COLO668 (cell line): ENCODE results near the gene OPN1SW.

Source experiments
- DNase-seq: peaks from one replicate; lab custom pipeline; 2025; ENCODE audit not compliant: unreplicated experiment; lab: John Stamatoyannopoulos, UW

The OPN1SW gene, protein sequence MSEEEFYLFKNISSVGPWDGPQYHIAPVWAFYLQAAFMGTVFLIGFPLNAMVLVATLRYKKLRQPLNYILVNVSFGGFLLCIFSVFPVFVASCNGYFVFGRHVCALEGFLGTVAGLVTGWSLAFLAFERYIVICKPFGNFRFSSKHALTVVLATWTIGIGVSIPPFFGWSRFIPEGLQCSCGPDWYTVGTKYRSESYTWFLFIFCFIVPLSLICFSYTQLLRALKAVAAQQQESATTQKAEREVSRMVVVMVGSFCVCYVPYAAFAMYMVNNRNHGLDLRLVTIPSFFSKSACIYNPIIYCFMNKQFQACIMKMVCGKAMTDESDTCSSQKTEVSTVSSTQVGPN

DNA sequence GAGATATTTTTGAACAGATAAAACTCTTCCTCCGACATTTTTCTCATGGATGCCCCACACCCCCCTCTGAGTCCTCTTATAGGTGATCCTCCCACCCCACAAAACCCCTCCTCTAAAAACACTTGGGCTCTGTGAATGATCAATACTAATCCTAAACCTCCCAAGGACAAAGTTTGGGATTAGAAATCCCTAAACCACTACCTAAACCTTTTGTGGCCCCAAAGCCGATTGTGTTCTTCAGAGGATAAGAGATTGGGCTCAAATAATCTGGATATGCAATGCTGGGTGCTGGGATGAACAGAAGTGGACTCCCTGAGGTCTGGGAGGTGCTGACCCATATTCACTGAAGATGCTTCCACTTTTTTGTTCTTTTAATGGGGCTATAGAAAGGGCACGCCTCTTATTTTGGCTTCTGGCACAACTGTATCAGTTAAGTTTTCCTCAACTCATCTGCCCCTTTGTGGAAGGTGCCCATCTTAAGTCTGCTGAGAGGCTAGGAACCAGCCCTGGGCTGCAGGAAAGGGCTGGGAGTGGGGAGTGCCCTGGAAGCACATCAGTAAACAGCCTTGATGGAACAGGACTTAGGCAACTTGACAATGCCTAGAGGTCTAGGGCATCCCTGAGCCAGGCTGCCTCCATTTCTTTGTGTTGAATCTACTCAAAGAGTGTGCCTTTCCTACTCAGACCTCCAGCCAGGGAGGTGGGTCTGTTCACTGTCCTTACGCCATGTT is at the start of gene OPN1SW:
Gene OPN1SW (minus strand): TSS at position 51 of the 731 bp plus-strand sequence. CDS start 13 bp downstream, at position 38.
- DNase-seq, result no peak

DNA sequence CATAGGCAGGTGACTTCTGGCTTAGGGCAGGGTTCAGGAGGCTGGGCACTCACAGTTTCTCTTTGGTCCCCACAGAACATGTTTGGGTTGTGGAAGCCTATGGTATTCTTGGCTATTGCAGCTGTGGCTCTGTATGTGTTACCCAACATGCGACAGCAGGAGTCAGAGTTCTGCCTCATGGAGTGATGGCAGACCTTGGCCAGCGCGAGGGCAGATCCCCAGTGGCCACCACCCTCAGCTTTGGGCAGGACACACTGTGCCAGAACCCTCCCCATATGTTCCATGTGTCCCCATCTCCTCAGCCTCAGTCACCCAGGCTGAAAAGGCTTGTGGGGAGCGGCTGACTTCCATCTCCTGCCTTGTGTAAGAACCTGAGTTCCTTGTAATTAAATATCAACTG is 46.1 kb upstream of the OPN1SW start:
- DNase-seq, result no peak

DNA sequence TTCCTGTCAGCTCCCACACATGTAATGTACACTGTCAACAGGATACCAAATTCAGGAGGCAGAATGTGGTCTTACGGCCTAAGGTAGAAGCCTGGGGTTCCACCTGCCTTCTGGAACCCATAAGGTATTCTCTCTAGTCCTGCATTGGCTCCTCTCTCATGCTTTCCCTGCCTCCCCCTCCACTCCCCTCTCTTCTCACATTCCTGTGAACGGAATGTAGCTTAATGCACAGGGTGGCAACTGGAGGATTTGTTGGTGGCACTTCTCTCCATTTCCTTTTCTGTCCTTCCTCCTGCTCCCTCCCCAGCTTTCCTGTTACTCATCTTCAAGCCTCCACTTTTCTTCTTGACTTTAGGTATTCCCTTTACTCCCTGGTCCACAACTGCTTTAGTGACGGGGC is 43.1 kb upstream of the OPN1SW start:
- DNase-seq, result no peak

DNA sequence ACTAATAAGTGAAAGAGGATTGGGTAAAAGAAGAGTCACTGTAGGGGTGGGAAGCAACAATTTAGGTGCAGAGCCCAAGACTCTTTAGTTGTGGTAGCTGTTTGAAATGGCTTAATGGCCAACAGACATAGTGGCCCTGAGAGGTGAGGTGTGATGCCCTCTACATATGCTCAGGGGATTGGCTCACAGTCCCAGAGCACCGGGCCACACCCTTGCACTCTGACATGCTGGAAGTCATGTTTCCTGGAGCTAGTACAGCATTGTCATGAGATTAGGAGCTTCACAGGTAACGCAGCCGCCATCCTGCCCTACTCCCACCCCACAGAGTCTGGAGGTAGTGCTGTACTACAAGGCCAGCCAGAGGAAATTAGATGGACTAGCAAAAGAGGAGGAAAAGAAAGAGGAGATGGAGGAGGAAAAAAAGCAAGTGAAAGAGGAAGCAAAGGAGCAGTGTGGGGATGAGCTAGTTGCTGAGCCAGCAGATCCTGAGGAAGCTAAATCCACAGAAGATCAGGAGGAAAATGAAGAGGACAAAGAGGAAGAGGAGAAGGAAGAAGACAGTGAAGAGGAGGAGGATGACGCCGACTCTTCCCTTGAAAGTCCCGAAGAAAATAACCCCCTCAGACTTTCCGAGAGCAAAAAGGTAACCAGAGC is 39.8 kb upstream of the OPN1SW start:
- DNase-seq, result no peak

DNA sequence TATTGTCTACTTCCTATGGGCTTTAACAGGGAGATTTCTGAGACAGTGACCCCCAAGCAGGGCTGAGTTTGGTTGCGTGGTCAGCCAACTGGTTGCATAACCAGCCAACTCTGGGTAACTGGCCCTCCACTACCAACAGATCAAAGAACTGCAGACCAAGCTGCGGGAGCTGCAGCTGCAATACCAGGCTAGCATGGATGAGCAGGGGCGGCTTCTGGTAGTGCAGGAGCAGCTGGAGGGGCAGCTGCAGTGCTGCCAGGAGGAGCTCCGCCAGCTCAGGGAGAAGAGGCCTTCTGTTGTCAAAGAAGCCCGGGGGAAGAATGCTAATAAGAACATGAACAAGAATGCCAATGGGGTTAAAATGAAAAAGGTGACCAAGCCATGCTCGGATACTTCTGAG is 38.9 kb upstream of the OPN1SW start:
- DNase-seq, result no peak

DNA sequence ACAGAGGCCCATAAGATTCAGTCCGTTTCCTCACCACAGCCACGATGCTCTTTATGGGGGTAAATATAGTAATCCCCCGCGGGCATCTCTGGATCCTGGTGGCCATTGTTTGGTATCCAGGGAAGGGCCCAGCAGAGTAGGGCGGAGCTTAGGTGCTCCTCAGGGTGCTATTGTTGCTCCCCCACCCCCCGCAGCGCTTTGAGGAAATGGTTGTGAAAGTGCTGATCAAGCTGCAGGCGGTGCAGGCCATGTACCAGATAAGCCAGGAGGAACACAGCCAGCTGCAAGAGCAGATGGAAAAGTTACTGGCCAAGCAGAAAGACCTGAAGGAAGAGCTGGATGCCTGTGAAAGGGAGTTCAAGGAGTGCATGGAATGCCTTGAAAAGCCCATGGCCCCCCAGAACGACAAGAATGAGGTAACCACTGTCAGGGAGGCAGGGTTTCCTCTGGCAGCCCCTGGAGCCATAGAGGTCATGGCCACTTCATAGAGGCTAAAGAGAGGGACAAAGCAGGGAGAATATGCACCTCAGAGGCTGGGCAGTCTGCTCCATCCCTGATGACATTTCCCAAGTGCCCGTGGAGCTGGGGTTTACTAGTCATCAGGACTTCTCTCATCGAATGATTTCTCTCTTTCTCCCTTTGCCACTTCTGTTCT is 37.0 kb upstream of the OPN1SW start:
- DNase-seq, result peak; percentile 96

DNA sequence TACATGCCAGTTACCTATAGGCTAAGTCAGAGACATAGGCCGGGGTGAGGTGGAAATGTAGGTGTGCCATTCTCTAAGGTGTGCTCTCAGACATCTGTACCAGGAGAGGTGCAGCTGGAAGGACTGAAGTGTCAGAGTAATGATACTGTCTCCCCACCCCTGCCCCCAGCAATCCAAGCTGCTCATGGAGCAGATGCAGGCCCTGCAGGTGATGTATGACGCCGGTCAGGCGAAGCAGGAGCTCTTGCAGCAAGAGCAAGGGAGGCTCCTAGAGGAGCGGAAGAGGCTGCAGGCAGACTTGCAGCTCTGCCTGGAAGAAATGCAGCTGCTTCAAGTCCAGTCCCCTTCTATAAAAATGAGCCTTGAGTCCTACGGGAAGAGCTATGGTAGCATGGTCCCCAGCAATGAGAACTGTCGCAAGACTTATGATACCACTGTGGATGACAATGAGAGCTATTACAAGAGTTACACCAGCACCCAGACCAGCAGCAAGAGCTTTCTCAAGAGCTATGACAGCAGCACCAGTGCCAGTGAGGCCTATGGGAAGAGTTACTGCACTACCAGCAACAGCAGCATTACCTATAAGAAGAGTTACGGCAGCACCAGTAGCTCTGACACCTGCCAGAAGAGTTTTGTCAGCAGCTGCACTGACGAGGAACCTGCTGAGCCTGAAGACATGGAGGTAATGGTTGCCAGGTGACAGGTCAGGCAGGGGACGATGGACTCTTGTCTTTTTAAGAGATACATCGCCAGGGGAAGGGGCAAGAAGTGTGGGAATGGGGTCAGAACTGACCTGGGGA is 36.2 kb upstream of the OPN1SW start:
- DNase-seq, result peak; percentile 68

DNA sequence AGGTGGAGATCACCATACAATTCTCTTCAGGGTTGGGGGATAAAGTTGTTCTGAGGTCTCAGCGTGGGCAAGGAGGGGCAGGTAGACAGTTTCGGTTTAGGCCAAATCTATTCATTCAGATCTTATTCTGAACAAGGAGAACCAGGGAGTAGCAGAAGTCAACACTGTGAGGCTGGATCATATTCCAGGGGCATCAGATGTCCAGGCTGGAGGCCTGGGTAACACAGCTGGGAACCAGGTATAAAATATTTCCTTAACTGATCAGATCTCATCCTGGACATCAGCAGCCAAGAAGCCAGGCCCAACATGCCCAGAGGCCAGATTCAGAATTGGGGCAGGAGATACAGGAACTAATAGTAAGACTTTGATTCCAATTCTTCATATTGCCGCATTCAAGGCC is 35.4 kb upstream of the OPN1SW start:
- DNase-seq, result no peak

DNA sequence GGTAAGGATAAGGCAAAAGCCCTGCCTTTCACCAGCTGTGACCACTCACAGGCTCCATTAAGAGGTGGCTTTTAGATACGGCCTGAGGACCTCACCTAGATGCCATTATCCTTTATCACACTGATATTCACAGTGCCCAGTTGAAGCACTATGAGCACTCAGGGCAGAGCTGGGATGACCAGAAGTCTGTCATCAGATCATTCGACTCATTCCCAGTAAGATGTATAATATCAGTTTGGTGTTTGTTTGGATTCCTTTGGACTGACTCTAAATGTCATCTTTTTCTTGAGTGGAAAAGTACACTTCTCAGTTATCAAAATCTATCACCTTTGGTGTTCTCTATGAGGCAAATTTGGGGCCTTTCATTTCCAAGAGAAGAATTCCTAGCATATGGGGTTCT is 34.9 kb upstream of the OPN1SW start:
- no peak for DNase-seq

DNA sequence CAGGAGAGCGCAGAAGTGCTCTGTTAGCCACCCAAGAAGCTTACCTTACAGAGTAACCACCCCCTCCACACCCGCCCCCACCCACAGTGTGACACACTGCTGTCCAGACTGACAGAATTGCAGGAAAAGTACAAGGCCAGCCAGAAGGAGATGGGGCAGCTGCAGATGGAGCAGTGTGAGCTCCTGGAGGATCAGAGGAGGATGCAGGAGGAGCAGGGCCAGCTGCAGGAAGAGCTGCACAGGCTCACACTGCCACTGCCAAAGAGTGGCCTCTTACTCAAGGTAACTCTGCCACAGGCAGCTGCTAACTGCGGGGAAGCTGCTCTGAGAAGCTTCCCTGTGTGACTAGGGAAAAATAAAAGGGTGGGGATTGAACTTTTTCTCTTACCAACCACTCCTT is 33.8 kb upstream of the OPN1SW start:
- DNase-seq, result no peak

DNA sequence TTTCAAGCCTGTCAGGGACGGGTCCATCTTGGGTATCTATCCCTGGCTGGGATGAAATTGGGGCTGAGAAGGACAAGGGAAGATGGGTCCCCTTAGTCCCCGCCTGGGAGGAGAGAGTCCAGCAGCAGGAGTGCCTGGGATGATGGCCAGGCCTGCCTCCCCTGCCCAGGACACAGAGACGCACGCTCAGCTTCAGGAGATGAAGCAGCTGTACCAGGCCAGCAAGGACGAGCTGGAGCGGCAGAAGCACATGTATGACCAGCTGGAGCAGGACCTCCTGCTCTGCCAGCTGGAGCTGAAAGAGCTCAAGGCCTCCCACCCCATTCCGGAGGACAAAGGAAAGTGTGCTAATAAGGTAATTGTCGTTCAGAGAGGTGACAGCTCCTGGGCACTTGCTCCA is 31.6 kb upstream of the OPN1SW start:
- no peak for DNase-seq

DNA sequence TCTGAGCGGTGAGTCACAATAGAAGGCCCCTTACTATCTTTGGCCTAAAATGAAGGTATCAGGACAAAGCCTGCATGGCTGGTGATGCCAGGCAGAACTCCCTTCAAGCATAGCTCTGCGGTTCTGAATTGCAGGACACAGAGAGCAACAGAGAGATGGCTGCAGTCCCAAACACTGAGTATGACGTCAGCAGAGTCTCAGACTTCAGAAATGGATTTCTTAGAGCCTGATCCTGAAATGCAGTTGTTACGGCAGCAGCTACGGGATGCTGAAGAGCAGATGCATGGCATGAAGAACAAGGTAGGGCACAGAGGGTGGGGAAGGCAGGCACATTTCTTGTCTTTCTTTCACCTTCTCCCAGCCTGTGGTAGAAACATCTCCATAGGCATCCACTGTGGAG is 29.6 kb upstream of the OPN1SW start:
- DNase-seq, result no peak

DNA sequence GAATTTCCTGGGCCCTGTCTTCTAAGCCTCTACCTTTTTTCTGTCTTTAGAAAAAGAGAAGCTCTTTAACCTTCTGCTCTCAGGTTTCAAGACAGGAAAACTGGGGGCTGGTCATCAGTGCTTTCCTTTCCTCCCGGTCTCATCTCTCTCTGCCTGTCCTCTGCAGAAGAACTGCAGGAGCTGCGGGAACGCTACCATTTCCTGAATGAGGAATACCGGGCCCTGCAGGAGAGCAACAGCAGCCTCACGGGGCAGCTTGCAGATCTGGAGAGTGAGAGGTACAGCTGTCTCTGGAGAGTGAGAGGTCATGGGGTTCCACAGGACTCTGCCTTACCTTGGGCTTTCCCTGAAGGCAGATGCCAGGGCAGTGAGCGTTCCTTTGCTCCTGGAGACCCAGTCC is 28.9 kb upstream of the OPN1SW start:
- DNase-seq, result no peak

DNA sequence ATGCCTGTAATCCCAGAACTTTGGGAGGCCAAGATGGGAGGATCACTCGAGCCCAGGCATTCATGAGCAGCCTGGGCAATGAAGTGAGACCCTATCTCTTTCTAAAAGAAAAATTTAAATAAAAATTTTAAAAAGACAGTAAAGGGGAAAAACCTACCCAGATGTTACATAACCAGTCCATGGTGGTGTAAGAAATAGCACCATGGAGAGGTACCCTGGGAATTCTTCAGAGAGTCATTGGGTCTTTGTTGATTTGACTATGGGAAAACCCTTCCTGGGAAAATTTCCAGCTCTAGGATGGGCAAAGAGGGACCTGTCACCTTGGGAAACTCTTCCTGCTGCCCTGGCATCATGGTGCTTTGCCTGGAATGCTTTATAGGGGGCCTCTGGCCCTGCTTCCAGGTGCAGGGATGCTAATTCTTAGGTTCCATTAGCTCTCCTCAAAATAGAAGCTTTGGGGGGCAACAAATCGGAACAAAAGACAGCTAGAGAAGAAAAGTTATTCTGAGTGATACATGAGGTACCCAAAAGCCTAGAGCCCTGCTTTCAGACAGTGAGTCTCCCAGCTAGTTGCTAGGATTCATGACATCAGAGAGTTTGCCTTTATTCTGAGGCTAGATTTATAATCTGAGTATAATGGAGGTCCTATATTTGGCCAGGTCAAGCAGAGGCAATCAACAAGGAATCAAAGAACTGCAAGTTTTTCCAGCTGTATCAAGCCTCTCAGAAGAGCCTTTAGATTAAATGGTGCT is 26.2 kb upstream of the OPN1SW start:
- no peak for DNase-seq

DNA sequence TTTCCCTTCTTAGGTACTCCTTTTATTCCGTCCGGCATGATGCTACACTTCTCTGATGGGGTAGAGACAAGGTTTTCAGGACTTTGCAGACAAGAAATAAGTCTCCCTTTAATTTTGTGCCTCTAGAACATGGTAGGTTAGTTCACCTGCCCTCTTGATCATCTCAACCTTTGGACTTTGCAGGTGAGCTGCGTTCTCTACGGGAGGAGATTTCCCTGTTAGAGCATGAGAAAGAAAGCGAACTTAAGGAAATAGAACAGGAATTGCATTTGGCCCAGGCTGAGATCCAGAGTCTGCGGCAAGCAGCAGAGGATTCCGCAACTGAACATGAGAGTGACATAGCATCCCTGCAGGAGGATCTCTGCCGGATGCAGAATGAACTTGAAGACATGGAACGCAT is 25.4 kb upstream of the OPN1SW start:
- no peak for DNase-seq

DNA sequence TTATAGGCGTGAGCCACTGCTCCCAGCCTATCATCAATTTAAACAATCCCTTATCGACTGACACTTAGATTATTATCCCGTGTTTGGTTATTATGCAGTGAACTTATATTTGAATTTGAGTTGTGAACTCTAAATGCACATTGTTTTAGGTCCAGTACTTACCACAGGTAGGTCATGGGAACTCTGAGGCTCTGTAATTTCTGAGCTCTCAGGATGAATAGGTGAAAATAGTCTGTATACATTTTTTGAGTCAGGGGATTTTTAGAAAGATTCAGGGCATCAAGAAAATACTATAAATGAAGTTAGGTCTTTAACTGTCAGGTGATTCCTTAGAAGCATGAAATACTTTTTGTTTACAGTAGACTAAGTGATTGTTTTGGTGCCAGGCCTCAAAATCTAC is 25.0 kb upstream of the OPN1SW start:
- DNase-seq, result no peak

DNA sequence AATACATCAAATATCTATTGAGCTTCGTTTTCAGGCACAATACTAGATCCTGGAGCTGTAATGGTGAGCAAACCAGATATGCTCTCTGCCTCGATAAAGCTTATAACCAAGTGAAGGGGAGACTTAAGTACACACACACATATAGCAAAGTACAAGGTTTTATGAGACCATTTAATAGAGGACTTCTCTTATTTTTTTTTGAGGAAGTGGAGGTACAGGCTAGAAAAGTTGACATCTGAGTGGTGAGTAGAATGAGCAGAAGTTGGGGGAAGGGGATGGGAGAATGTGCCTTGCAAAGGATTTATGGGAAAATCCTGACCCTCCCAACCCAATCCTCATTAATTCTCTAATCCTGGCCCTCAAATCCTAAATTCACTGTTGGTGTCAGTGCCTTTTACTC is 23.9 kb upstream of the OPN1SW start:
- DNase-seq, result no peak

DNA sequence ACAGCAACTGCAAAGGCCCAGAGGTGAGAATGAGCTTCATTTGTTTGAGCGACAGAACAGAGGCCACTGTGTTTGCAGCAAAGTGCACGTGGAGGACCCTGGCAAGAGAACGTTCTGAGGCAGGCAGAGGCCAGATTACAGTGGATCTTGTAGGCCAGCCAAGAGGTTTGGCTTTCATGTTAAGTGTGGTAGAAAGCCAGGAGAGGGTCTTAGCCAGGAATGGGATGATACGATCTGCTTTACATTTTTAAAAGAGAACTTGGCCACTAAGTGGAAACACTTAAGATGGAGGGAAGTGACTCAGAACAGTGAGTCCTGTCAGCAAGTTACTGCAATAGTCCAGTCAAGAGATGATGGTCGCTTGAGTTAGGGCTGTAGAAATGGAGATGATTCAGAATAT is 20.7 kb upstream of the OPN1SW start:
- no peak for DNase-seq

DNA sequence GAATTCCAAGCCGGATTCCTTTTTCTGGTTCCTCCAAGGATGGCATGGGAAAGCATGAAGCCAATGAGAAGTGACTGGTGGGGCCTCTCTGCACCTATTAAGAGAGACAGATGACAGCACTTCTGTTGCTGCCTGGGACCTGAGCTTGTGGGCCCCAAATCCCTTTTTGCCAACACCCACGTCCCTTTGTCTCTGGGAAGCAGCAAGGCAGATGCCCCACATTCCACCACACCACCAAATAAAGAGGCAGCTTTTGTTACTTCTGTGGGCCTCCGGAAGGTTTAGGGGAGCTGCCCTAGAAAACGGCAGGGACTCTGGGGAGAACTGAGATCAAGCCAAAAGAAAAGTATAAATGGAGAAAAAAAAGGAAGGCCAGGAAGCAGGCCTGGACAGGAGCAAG is 19.5 kb upstream of the OPN1SW start:
- no peak for DNase-seq

DNA sequence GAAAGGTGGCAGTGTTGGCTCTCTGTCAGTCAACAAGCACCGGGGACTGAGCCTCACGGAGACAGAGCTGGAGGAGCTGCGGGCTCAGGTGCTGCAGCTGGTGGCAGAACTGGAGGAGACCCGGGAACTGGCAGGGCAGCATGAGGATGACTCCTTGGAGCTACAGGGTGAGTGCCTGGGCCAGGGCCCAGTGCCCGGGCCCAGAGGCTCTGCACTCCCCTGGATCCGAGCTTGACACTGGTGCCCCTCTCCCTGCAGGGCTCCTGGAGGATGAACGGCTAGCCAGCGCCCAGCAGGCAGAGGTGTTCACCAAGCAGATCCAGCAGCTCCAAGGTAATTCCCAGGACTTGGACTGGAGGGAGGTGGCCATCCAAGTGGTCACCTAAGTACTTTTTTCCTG is 18.8 kb upstream of the OPN1SW start:
- no peak for DNase-seq
